ENCODE measurements around the gene NAB2.

GRCh38 chr12:57069523-57069922 lies 19.4 kb upstream of the NAB2 start:
- TF ChIP-seq CTCF (IDR thresholded peaks at IDR 0.05; ENCODE audit: insufficient read depth, low read length, poor library complexity, severe bottlenecking) (peak; percentile 72), EZH2phosphoT487 (conservative IDR thresholded peaks at IDR 0.05; ENCODE audit: low read length) (no peak)

All from SU-DHL-6 (cell line).